GM23248 (cell line): ENCODE measurements around the gene NR3C2. TPM values are rescaled to one million over a fixed set of nuclear protein-coding genes. Genes with fewer than 3 reads are reported as not detected.

Experiments
- DNase-seq: peaks from one replicate; pipeline ENCODE4 v3.0.0-alpha.2; 2015
- H2AFZ ChIP-seq: fragments of 200-600 bp; sonication (generic); 2 replicates; pipeline ENCODE4 v1.6.1; 2016; ENCODE audit warnings: antibody characterized with exemption
- H3F3A ChIP-seq: fragments of 200-600 bp; sonication (generic); 2 replicates; pipeline ENCODE4 v1.6.1; 2016; ENCODE audit warnings: mild to moderate bottlenecking, antibody characterized with exemption, mixed run types; ENCODE audit not compliant: insufficient read depth
- H3K27ac ChIP-seq: fragments of 200-600 bp; sonication (generic); 2 replicates; pipeline ENCODE4 v1.5.1; 2016; ENCODE audit warnings: mild to moderate bottlenecking
- H3K27me3 ChIP-seq: fragments of 200-600 bp; sonication (generic); replicated peaks from 2 replicates; pipeline ENCODE4 v1.6.1; 2016; ENCODE audit warnings: mild to moderate bottlenecking; ENCODE audit not compliant: insufficient read depth
- H3K36me3 ChIP-seq: fragments of 200-600 bp; sonication (generic); 2 replicates; pipeline ENCODE4 v1.6.1; 2016; ENCODE audit warnings: low read depth, mild to moderate bottlenecking
- H3K4me1 ChIP-seq: fragments of 200-600 bp; sonication (generic); 2 replicates; pipeline ENCODE4 v1.6.1; 2016; ENCODE audit warnings: mild to moderate bottlenecking; ENCODE audit not compliant: insufficient read depth
- H3K4me2 ChIP-seq: fragments of 200-600 bp; sonication (generic); one replicate; pipeline ENCODE4 v1.6.1; 2016; ENCODE audit warnings: mild to moderate bottlenecking; ENCODE audit not compliant: unreplicated experiment
- H3K4me3 ChIP-seq: fragments of 200-600 bp; sonication (generic); 2 replicates; pipeline ENCODE4 v1.5.1; 2016; ENCODE audit warnings: mild to moderate bottlenecking
- H3K79me2 ChIP-seq: fragments of 200-600 bp; sonication (generic); 2 replicates; pipeline ENCODE4 v1.6.1; 2016; ENCODE audit warnings: mild to moderate bottlenecking; ENCODE audit not compliant: insufficient read depth
- H3K9ac ChIP-seq: fragments of 200-600 bp; sonication (generic); 2 replicates; pipeline ENCODE4 v1.6.1; 2016; ENCODE audit warnings: mild to moderate bottlenecking
- H3K9me2 ChIP-seq: fragments of 200-600 bp; sonication (generic); 2 replicates; pipeline ENCODE4 v1.6.1; 2016; ENCODE audit warnings: mixed run types, mild to moderate bottlenecking, moderate library complexity; ENCODE audit not compliant: insufficient read depth
- H3K9me3 ChIP-seq: fragments of 200-600 bp; sonication (generic); one replicate; pipeline ENCODE4 v1.6.1; 2017; ENCODE audit warnings: low read depth
- H4K20me1 ChIP-seq: fragments of 200-600 bp; sonication (generic); 2 replicates; pipeline ENCODE4 v1.6.0; 2016; ENCODE audit not compliant: insufficient read depth
- EZH2 ChIP-seq: fragments of 200-600 bp; sonication (generic); IDR thresholded peaks from 2 replicates; pipeline ENCODE4 v1.6.1; 2018; ENCODE audit warnings: antibody characterized with exemption, mild to moderate bottlenecking; ENCODE audit not compliant: insufficient read depth, poor library complexity, severe bottlenecking
- EZH2phosphoT487 ChIP-seq: fragments of 200-600 bp; sonication (generic); IDR thresholded peaks from 2 replicates; pipeline ENCODE4 v1.6.1; 2018; ENCODE audit warnings: antibody characterized with exemption, moderate library complexity, mild to moderate bottlenecking, low read depth; ENCODE audit not compliant: insufficient read depth
- WGBS, 2 experiments: methylation state at CpG; one replicate each; pipeline ENCODE4 v1.1.6; 2015 to 2017; ENCODE audit warnings: low lambda C conversion rate in 2 of 2, low coverage in 1 of 2; ENCODE audit errors: missing lambda C conversion rate in 2 of 2; 5-methylcytosine and 5-hydroxymethylcytosine counted together
- in situ Hi-C: fragments of 300-500 bp; cut with MboI; formaldehyde crosslinking; loops from 2 replicates; pipeline ENCODE4 v1.15.0; 2020
- polyA plus RNA-seq: library from polyadenylated mRNA; unstranded; fragments of >200 nt; fragmentation: Nextera tagmentation; extraction: Ambion mirVana; gene quantifications from 2 replicates; pipeline ENCODE4 v1.2.1, GENCODE V29; 2016
- total RNA-seq: library from RNA; depleted of rRNA; stranded (reverse); fragments of >200 nt; shearing (Covaris generic); gene quantifications from 2 replicates; pipeline ENCODE4 v1.2.3, GENCODE V29; 2014

Gene NR3C2
- total and polyA plus RNA-seq, 2 experiments from 2014 or later = 0.04 TPM; not detected in 1

- Histone ChIP-seq H3K9me2 (no peaks in the 10 kb centered on the region), H3K4me3 (no peak overlapping the region), H3K27me3 (no peaks in the 10 kb centered on the region), H3K79me2 (no peaks in the 10 kb centered on the region), H3K27ac (no peak overlapping the region), H3K4me2 (no peak overlapping the region), H2AFZ (no peak overlapping the region), H3K4me1 (no peaks in the 10 kb centered on the region), H3K9ac (no peak overlapping the region), H4K20me1 (no peaks in the 10 kb centered on the region), H3F3A (no peaks in the 10 kb centered on the region), H3K9me3 (no peaks in the 10 kb centered on the region), H3K36me3 (no peaks in the 10 kb centered on the region)
- in situ Hi-C loops = no loop called here
- DNase-seq = no peak
- WGBS, 2 experiments = 60 to 66% methylated on average over 3 of the region's 3 CpGs
- no peak for TF ChIP-seq EZH2phosphoT487
- TF ChIP-seq EZH2 = no peak
Observed at GRCh38 chr4:148268835-148269234, 173.4 kb downstream of the NR3C2 start.

GRCh38 chr4:148266921-148267320, 175.3 kb downstream of the NR3C2 start:
- Histone ChIP-seq H3F3A (no peaks in the 10 kb centered on the region), H3K4me3 (no peak overlapping the region), H3K4me1 (no peaks in the 10 kb centered on the region), H3K9me3 (no peaks in the 10 kb centered on the region), H3K9ac (no peak overlapping the region), H2AFZ (no peak overlapping the region), H3K4me2 (no peak overlapping the region), H4K20me1 (no peaks in the 10 kb centered on the region), H3K27ac (no peak overlapping the region), H3K9me2 (no peaks in the 10 kb centered on the region), H3K36me3 (no peaks in the 10 kb centered on the region), H3K79me2 (no peaks in the 10 kb centered on the region), H3K27me3 (no peaks in the 10 kb centered on the region)
- WGBS, 2 experiments = 36 to 42% methylated on average over 2 of the region's 2 CpGs
- in situ Hi-C loops = no loop called here
- TF ChIP-seq EZH2 (no peak), EZH2phosphoT487 (no peak)
- no peak for DNase-seq

DNA sequence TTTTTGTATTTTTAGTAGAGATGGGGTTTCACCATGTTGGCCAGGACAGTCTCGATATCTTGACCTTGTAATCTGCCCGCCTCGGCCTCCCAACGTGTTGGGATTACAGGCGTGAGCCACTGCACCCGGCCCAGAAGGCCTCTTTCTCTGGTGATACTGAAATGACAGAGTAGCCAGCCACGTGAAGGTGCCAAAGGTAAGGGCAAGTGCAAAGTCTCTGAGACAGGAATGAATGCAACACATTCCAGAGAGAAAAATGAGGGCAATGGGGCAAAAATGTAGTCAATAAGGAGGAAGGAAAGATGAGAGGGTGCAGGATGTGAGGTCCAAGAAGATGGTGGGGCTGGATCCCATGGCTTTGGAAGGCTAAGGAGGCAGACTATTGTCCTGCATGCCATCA, 176.0 kb downstream of the NR3C2 start:
- no peak overlapping the region for H3K4me2 ChIP-seq
- no peak for DNase-seq
- H4K20me1 ChIP-seq = no peaks in the 10 kb centered on the region
- H3K27ac ChIP-seq = no peak overlapping the region
- H3K4me1 ChIP-seq = no peaks in the 10 kb centered on the region
- WGBS, 2 experiments = 76 to 81% methylated on average over 7 of the region's 7 CpGs
- no peaks in the 10 kb centered on the region for H3K9me2 ChIP-seq
- H3K27me3 ChIP-seq = no peaks in the 10 kb centered on the region
- in situ Hi-C loops = no loop called here
- no peak overlapping the region for H2AFZ ChIP-seq
- TF ChIP-seq EZH2 = no peak
- no peak for TF ChIP-seq EZH2phosphoT487
- no peaks in the 10 kb centered on the region for H3K9me3 ChIP-seq
- H3K9ac ChIP-seq = no peak overlapping the region
- H3K36me3 ChIP-seq = no peaks in the 10 kb centered on the region
- no peak overlapping the region for H3K4me3 ChIP-seq
- H3K79me2 ChIP-seq = no peaks in the 10 kb centered on the region
- H3F3A ChIP-seq = no peaks in the 10 kb centered on the region

GRCh38 chr4:148265627-148266026, 176.6 kb downstream of the NR3C2 start:
- WGBS, 2 experiments = 44 to 46% methylated on average over 5 of the region's 5 CpGs
- no peaks in the 10 kb centered on the region for H3K4me1 ChIP-seq
- no peak overlapping the region for H3K27ac ChIP-seq
- H3F3A ChIP-seq = no peaks in the 10 kb centered on the region
- no peaks in the 10 kb centered on the region for H3K27me3 ChIP-seq
- H3K79me2 ChIP-seq = no peaks in the 10 kb centered on the region
- H4K20me1 ChIP-seq = no peaks in the 10 kb centered on the region
- H3K4me3 ChIP-seq = no peak overlapping the region
- TF ChIP-seq EZH2phosphoT487 (no peak), EZH2 (no peak)
- no peak for DNase-seq
- no peak overlapping the region for H3K9ac ChIP-seq
- H2AFZ ChIP-seq = no peak overlapping the region
- in situ Hi-C loops = no loop called here
- H3K9me2 ChIP-seq = no peaks in the 10 kb centered on the region
- H3K9me3 ChIP-seq = no peaks in the 10 kb centered on the region
- H3K4me2 ChIP-seq = no peak overlapping the region
- no peaks in the 10 kb centered on the region for H3K36me3 ChIP-seq

- TF ChIP-seq EZH2phosphoT487 (no peak), EZH2 (no peak)
- no peak for DNase-seq
- Histone ChIP-seq H3K27me3 (no peaks in the 10 kb centered on the region), H2AFZ (no peak overlapping the region), H3K79me2 (no peaks in the 10 kb centered on the region), H3K4me3 (no peak overlapping the region), H3K9ac (no peak overlapping the region), H3K4me2 (no peak overlapping the region), H3K9me2 (no peaks in the 10 kb centered on the region), H3K9me3 (no peaks in the 10 kb centered on the region), H4K20me1 (no peaks in the 10 kb centered on the region), H3K36me3 (no peaks in the 10 kb centered on the region), H3F3A (no peaks in the 10 kb centered on the region), H3K27ac (no peak overlapping the region), H3K4me1 (no peaks in the 10 kb centered on the region)
- in situ Hi-C loops = no loop called here
- WGBS, 2 experiments = 42 to 52% methylated on average over 2 of the region's 2 CpGs
Observed at GRCh38 chr4:148263802-148264201, 178.4 kb downstream of the NR3C2 start.
